ENCODE data around the gene GARNL3.

GARNL3 gene

DNA sequence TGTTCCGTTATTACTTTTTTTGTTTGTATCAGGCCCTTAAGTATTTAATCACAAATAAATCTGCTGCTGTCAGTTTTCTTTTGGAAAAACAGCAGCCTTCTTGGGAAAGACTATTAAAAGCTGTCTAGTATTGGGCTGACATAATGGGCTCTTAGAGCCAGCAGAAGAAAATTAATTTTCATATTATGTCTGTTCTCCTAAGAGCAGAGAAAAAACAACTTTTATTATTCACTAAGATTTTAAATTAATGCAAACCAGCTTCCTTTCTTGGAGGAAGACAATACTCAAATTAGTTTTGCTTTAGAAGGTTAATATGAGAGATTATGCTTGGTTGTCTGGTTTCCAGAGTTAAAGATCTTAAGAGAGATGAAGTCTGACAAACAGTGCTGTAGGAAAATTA, 30.6 kb upstream of the GARNL3 start:
- DNase-seq: no peak

GRCh38 chr9:127237801-127238200, 26.8 kb upstream of the GARNL3 start:
- DNase-seq: no peak

DNA sequence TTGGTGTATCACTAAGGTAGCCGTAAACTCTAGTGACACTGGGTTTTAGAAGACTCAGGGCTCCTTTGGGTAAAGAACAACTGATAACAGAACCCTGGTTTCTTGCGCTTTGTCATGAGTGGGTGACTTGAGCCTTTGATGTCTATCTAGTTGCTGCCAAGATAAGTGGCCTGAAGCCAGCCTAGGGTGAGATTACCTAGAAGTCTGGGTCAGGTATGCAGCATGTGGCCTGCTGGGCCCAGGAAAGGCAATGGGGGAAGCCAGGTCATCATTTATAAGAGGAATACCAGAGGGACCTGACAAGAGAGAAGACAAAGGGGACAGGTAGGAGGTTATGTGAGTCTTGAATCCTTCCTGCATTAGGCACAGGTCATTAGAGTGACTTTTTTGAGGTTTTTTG, 23.2 kb upstream of the GARNL3 start:
- DNase-seq: no peak

DNA sequence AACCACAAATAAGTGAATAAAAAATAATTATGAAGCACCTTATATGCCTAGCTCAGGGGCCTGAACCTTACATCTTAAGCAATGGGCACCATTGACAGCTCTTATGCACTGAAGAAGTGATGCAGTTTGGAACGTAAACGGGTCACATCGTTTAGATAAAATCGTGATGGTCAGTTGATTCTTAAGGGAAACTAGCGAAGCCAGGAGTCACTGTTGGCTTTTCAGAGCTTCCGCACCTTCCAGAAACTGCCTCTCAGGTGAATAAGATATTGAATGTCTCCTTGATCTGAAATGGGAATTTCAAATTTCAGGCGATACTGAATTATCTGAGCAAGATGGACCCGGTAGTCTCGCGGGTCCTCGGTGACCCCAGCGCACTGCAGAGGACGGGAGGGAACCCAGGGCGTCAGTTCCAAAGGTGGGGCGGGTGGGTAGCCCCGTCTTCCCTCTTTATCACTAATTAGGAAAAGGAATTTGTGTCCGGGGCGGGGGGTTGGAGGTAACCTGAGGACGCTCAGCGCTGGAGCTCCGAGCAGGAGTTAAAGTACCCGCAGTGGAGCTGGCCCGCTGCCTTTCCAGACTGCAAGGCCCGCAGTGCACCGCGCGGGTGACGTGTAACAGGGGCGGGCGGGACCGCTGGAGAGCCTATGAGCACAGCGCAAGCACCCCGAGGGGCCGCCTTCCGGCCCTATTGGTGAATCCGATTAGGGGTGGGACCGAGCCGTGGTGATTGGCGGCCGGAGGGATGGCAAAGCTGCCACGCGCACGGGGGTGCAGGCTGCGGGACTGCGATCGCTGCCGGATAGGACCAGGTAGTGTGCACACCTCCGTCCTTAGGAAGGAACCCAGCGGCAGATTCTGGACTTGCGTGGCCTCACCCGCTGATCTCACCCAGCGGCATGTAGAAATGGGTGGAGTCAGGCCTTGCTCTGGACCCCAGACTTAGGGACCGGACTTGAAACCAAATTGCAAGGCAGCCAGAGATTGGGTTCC, 19.7 kb upstream of the GARNL3 start:
- DNase-seq: peak; percentile 82 to 92

- DNase-seq: no peak
Observed at GRCh38 chr9:127245637-127246164, 18.9 kb upstream of the GARNL3 start.

- no peak for DNase-seq
Observed at GRCh38 chr9:127248241-127248640, 16.3 kb upstream of the GARNL3 start.

GRCh38 chr9:127249877-127250276, 14.7 kb upstream of the GARNL3 start:
- no peak for DNase-seq

GRCh38 chr9:127250896-127251391, 13.6 kb upstream of the GARNL3 start:
- no peak for DNase-seq

- DNase-seq: no peak
Observed at GRCh38 chr9:127252410-127253318, 11.9 kb upstream of the GARNL3 start.

- no peak for DNase-seq
Observed at GRCh38 chr9:127253446-127253845, 11.1 kb upstream of the GARNL3 start.

DNA sequence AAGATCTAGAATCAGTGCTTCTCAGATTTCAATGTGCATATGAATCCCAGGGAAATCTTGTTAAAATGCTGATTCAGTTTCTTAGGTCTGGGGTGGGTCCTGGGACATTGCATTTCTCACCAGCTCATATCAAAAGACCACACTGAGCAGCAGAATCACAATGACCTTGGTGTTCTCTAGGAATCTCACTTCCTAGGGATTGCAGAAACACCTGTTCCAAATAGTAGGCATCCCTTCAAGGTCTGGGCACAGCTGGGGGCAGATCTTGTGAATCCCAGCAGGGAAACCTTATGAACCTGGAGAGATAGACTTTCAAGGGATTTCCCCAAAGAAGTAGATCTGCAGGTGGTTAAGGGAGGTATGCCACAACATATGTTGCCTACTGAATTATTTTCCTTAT, 8.9 kb upstream of the GARNL3 start:
- no peak for DNase-seq

- DNase-seq: no peak
Observed at GRCh38 chr9:127256324-127256723, 8.2 kb upstream of the GARNL3 start.

- no peak for DNase-seq
Observed at GRCh38 chr9:127258606-127259471, 5.7 kb upstream of the GARNL3 start.

DNA sequence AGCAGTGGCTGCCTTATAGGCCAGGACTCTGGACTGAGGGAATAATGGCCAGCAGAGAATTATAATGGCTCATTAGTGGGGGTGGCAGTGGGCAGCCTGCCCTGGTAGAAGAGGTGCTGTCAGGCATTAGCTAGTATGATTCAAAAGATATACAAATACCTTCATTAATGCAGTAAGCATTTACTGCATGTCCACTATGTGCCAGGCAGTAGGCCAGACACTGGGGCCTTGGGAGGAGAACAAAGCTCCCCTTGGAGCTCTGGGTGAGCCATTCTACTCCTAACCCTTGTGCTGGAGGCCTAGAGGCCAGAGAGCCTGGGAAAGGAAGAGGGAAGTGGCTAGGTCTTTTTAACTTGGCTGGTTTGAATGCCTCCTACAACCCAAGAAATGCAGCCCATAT, 2.0 kb upstream of the GARNL3 start:
- DNase-seq: no peak

DNA sequence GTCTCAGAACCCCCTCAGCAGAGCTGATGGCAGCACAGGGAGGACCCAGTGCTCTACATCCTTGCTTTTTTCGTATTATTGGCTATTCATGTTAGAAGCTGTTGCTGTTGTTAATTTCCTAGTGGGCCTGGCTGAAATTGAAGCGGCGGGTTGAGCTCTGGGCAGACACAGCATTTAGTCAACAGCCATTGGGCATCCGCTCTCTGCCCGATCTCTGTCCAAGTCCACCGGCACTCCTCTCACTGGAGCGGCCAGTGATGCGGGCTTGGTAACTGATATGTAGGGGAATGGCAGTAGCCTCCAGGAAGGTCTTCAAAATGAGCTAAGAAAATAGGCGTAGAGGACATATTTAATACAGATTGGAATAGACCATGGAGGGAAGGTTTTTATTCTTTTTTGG, 1.3 kb upstream of the GARNL3 start:
- DNase-seq: no peak

DNA sequence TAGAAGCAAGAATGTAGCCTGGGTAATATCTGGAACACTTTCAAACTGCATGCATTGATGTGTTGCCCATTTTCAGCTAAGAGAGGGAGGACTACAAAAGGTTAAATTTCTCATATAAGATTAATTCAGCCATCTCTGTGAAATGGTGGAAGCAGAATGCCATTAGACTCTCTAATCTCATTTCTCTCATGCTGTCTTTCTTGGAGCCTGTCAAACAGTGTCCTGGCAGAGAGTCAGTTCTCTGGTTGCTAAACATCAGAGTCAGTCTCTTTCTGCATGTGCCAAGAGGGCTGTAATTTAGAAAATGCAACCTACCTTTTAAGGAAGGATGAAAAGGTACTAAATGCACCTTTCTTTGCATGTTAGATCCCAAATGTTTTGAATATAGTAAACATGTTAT, 910 bp upstream of the GARNL3 start:
- DNase-seq: no peak

DNA sequence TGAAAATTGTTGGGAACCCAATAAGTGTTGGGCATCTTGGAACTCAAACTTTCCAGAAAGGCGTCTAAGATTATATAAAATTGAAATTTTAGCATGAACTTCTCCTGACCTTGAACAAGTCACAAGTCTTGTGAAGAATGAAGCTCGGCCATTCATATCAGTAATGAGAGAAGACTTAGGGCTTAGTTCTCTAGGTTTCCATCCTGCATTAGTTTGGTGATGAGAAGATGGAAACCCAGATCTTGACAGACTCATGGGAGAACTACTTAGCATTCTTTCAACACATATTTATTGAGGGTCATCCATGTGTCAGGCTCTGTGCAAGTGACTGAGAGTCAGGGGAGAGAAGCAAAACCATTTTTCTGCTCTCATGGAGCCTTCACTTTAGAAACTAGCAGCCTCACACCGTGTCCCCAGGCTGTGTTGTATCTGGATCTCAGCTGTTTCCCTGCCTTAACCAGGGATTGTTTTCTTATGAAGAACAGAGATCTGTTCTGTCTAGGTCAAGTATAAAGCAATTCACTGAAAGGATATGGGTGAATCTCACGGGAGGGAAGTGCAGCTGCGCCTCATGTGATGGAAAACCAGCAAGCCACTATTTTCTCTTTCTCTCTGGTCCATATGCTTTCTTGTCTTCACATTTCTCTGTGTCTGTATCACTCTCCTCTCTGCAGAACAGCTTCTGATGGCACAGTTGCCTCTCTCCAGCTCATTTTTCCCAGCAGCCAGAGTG, 3.4 kb downstream of the GARNL3 start:
- DNase-seq: no peak

- no peak for DNase-seq
Observed at GRCh38 chr9:127269449-127269848, 4.9 kb downstream of the GARNL3 start.

DNA sequence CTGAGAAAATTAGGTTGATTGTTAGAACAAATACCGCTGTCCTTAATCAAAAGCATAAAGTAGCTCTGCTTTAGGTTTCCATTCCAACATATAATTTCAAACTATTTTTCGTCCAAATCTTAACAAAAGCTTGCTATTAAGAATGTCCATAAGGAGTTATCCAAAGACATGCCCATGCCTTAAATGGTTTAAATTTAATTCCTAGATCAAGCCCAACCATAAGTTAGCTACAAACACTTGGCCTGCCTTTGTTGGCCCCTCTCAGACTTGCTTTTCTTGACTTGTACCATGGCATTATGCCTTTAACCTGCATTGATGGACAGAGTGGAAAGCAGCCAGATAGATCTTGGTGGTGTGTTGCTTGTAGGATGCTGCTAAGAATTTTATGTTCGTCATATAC, 8.8 kb downstream of the GARNL3 start:
- no peak for DNase-seq

GRCh38 chr9:127277099-127277498, 12.5 kb downstream of the GARNL3 start:
- no peak for DNase-seq

DNA sequence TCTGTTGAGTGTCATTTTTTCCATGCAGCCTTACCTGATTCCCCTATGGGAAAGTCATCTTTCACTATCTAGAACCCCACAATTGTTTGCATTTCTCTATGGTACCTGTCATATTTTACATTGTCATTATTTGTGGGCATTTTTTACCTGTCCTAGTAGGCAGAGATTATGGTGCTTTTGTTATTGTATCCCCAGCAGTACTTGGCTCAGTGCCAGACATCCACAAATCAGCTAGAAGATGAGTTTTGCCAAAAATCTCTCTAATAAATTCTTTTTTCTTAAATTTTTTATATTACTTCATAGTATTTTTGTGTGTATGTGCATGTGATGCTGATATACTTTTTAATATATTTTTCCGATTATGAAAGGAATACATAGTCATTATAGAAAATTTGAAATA, 13.2 kb downstream of the GARNL3 start:
- DNase-seq: no peak

- DNase-seq: no peak
Observed at GRCh38 chr9:127278372-127278771, 13.8 kb downstream of the GARNL3 start.
